Iris pigment epithelial cell (primary cell): Measurements from ENCODE around the gene NLRP3.
A peak's percentile ranks its signal among the peaks of the same experiment; 100 is the strongest.
"Not testable (repeated sequence)": the region's sequence is repeated elsewhere in the genome, so short reads cannot be mapped to it uniquely, and the experiment has no call there.

Source experiments
- DNase-seq: peaks from one replicate; pipeline ENCODE4 v3.0.0-alpha.2; 2011; ENCODE audit warnings: low read depth

The NLRP3 gene

GRCh38 chr1:247415423-247416361 is at the start of gene NLRP3:
TSS of gene NLRP3 (plus strand) at chr1:247416173. CDS start at chr1:247418801, 2,628 bp downstream.
- no peak for DNase-seq

GRCh38 chr1:247366345-247366744 is 49.6 kb upstream of the NLRP3 start:
- DNase-seq = not testable (repeated sequence)

GRCh38 chr1:247366926-247367645 is 48.9 kb upstream of the NLRP3 start:
- no peak for DNase-seq

GRCh38 chr1:247367786-247368422 is 48.1 kb upstream of the NLRP3 start:
- peak; percentile 53 for DNase-seq

GRCh38 chr1:247368490-247369145 is 47.4 kb upstream of the NLRP3 start:
- no peak for DNase-seq

GRCh38 chr1:247370786-247371732 is 44.9 kb upstream of the NLRP3 start:
- DNase-seq = peak; percentile 22

- no peak for DNase-seq
Observed at GRCh38 chr1:247371801-247372259, 44.1 kb upstream of the NLRP3 start.

GRCh38 chr1:247373721-247374141 is 42.2 kb upstream of the NLRP3 start:
- DNase-seq = peak; percentile 28

GRCh38 chr1:247374651-247375334 is 41.2 kb upstream of the NLRP3 start:
- DNase-seq = not testable (repeated sequence)

- DNase-seq = no peak
Observed at GRCh38 chr1:247375747-247376146, 40.2 kb upstream of the NLRP3 start.

- no peak for DNase-seq
Observed at GRCh38 chr1:247376659-247377058, 39.3 kb upstream of the NLRP3 start.

GRCh38 chr1:247377656-247378055 is 38.3 kb upstream of the NLRP3 start:
- not testable (repeated sequence) for DNase-seq

- no peak for DNase-seq
Observed at GRCh38 chr1:247378334-247379073, 37.5 kb upstream of the NLRP3 start.

GRCh38 chr1:247385283-247385682 is 30.7 kb upstream of the NLRP3 start:
- peak; percentile 12 for DNase-seq

- no peak for DNase-seq
Observed at GRCh38 chr1:247386217-247386616, 29.8 kb upstream of the NLRP3 start.

- DNase-seq = peak; percentile 65
Observed at GRCh38 chr1:247386687-247387086, 29.3 kb upstream of the NLRP3 start.

GRCh38 chr1:247387096-247387495 is 28.9 kb upstream of the NLRP3 start:
- no peak for DNase-seq

- DNase-seq = no peak
Observed at GRCh38 chr1:247387565-247387964, 28.4 kb upstream of the NLRP3 start.

GRCh38 chr1:247390116-247390791 is 25.7 kb upstream of the NLRP3 start:
- peak; percentile 70 for DNase-seq
